NCI-H2171 treated with DMSO at 0.1 percent for 48 hours (cell line): Measurements from ENCODE around the gene INTS1.

Experiments used
- DNase-seq: peaks from one replicate; lab custom pipeline; 2025; lab: John Stamatoyannopoulos, UW

Gene INTS1

GRCh38 chr7:1431226-1431625 is 73.0 kb downstream of the INTS1 start:
- no peak for DNase-seq

GRCh38 chr7:1430056-1430845 is 73.9 kb downstream of the INTS1 start:
- no peak for DNase-seq

- DNase-seq = no peak
These were observed 75.2 kb downstream of the INTS1 start for GRCh38 chr7:1428941-1429501.

GRCh38 chr7:1427064-1427657 is 77.0 kb downstream of the INTS1 start:
- DNase-seq = no peak

- no peak for DNase-seq
These were observed 77.7 kb downstream of the INTS1 start for GRCh38 chr7:1426474-1426873.

- peak; percentile 57 for DNase-seq
These were observed 78.7 kb downstream of the INTS1 start for GRCh38 chr7:1425292-1426136.

- DNase-seq = no peak
These were observed 80.1 kb downstream of the INTS1 start for GRCh38 chr7:1424041-1424440.

- DNase-seq = no peak
These were observed 80.9 kb downstream of the INTS1 start for GRCh38 chr7:1423264-1423811.

- peak; percentile 94 for DNase-seq
These were observed 81.5 kb downstream of the INTS1 start for GRCh38 chr7:1422512-1423263.

GRCh38 chr7:1421946-1422345 is 82.2 kb downstream of the INTS1 start:
- DNase-seq = no peak

- DNase-seq = no peak
These were observed 83.0 kb downstream of the INTS1 start for GRCh38 chr7:1421020-1421790.
